HG03025 (cell line): ENCODE data around the gene ALKAL2.

Experiments
- ATAC-seq: cut with Tn5 transposase; IDR thresholded peaks from one replicate; pipeline ENCODE4 v1.9.1; 2021; ENCODE audit warnings: mild to moderate bottlenecking, moderate library complexity; ENCODE audit not compliant: unreplicated experiment, low FRiP score

Gene ALKAL2

GRCh38 chr2:274503-274902 lies 13.4 kb downstream of the ALKAL2 start:
- ATAC-seq = no peak

DNA sequence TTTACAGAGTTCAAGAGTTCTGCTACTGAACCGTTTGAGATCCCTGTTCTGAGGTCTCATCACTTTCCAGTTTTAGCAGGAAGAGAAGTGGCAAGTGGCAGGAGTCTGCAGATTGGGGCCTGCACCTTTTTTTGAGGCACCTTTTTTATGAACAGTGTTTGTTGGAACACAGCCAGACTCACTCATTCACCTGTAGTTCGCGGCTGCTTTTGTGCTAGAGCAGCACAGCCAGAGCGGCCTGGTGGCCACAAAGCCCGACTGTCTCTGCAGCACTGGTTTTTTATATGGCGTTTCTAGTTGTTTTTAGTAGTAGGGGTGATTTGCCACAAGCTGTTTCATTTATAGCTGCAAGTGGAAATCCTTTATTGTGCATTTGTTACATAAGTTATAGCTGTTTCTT lies 14.6 kb downstream of the ALKAL2 start:
- no peak for ATAC-seq

DNA sequence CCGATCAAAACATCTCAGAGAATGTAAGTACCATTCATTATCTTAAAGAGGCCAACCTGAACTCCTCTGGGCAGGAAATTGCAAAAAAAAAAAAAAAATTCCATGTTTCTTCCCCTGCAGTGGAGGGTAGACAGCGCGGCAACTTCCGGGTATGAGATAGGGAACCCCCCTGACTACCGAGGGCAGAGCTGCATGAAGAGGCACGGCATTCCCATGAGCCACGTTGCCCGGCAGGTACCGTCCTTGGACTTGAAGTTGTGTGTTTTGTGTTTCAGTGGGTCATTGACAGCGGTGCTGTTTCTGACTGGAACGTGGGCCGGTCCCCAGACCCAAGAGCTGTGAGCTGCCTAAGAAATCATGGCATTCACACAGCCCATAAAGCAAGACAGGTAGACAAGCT lies 16.0 kb downstream of the ALKAL2 start:
- ATAC-seq = no peak

DNA sequence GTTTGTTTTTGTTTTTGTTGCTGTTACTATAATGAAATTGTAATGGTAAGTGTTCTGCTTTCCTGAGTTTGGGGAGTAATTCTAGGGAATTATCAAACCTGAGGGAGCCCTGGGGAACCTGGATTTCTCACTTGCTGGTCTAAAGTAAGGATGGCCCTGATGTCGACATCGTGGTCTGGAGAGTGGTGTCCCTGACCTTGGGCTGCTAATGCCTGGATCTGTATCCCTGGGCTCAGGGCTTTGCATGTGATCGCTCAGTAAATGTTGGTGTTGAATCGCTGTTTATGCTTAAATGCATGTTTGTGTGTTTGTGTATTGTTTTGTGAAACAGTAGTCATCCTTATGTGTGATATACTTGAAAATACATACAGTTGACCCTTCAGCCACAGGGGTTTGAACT lies 17.0 kb downstream of the ALKAL2 start:
- ATAC-seq = no peak

- no peak for ATAC-seq
These were observed 18.4 kb downstream of the ALKAL2 start for GRCh38 chr2:269356-270030.

DNA sequence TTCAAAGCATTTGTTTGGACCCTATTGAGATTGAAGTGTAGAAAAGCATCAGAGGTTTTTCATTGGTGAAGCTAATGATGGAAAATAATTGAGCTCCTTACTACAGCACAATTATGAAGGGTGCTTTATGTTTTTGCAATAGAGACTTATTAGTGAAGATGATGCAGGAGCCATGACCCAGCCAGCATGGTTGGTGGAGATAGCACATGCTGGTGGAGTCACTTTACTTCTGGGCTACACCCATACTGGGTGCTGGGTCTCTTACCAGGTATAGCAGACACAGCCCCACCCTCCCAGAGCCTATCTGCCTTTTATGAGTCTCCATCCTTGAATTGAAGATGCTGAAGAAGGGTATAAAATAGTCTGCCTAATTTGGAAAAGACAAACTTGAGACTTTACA lies 19.6 kb downstream of the ALKAL2 start:
- ATAC-seq = no peak

DNA sequence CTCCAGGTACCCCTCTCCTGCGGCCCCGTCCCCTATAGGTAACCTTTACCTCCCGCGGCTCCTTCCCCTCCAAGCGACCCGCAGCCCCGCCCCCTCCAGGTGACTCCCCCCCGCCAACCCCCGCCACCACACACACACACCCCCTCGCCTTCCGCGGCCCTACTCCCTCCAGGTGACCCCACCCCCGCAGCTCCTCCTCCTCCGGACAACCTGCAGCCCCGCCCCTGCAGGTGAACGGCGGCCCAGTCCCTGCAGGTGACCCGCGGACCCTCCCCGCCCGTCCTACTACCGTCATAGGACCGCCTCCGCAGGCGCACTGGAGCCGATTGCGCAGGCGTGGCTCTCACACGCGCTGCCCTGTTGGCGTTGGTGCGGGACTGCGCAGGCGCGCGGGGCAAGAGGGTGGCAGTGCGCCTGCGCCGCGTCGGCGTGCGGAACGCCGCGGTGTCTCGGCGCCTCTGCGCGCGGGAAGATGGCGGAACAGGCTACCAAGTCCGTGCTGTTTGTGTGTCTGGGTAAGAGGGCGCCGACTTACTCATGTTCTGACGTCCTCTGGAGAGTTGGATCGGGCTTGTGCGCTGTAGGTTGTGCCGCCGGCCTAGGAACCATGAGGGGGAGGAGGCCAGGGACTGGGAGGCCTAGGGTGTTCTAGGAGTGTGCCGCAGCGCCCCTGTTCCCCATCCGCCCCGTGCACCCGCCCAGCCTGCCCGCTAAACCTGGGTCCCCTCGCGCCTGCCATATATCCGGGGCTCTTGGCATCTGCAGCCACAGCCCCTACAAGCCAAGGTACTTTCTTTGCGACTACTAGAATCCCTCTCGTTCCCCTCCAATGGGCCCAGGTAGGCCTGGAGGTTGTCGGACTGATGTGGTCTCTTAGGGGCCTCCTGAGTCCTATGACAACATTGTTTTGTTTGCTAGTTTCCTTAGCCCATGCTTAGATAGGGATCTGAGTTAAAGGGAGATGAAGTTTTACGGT lies 23.1 kb downstream of the ALKAL2 start, which contains the start of gene ACP1:
TSS of gene ACP1 (plus strand) at position 455 of the 976 bp plus-strand sequence. CDS start at position 473, 18 bp downstream.
- ATAC-seq = peak; percentile 86

- peak; percentile 24 for ATAC-seq
These were observed 24.0 kb downstream of the ALKAL2 start, which contains the start of gene SH3YL1 for GRCh38 chr2:263774-264492. TSS of gene SH3YL1 (minus strand) at chr2:264032. CDS start at chr2:263984, 48 bp downstream.

DNA sequence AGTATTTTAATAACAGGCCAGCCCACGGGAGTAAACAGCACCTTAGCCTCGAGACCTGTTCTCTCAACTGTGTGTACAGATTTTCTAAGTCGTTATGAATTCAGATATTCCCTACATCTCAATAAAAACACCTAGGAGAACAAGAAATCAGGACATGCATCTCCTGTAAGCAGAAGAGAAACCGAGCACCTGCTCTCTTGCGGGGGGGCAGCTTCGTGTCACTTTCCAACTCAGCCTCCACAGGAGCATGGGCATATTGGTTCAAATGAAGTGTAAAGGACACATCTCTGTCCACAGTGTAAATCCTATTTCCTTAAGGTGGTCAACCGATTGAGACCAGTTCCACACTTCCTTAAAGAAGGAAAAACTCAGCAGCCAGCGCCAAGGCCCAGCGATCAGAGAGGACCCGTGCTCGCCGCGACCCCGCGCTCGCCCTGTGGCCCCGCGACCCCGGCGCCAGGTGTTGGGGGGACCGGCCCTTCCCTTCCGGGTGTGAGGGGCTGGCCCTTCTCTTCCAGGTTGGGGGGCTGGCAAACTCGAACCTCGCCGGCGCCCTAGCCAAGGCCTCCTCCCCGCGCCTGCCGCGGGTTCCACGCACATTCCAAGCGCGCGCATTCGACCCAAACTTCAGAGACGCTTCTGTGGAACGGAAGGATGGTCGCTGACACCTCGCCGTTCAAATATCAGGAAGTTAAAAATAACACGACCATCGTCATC lies 24.7 kb downstream of the ALKAL2 start:
- no peak for ATAC-seq

DNA sequence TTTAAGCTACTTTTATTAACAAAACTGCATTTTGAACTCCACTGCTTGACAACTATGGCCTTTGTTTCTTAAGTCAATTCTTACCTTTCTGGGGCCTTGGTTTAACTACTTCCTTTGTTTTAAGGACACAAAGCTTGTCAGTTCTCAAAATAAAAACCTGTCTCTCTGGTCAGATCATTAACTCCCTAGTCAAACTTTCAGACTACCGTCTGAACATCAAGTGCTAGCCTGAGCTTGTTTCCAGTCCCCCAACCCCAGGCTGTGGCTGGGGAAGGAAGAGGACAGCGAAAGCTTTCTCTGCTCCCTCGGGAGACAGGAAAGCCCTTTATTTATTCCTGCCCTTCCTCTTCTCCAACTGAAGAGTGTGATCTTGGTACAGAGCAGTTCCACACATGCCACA lies 25.8 kb downstream of the ALKAL2 start:
- no peak for ATAC-seq

DNA sequence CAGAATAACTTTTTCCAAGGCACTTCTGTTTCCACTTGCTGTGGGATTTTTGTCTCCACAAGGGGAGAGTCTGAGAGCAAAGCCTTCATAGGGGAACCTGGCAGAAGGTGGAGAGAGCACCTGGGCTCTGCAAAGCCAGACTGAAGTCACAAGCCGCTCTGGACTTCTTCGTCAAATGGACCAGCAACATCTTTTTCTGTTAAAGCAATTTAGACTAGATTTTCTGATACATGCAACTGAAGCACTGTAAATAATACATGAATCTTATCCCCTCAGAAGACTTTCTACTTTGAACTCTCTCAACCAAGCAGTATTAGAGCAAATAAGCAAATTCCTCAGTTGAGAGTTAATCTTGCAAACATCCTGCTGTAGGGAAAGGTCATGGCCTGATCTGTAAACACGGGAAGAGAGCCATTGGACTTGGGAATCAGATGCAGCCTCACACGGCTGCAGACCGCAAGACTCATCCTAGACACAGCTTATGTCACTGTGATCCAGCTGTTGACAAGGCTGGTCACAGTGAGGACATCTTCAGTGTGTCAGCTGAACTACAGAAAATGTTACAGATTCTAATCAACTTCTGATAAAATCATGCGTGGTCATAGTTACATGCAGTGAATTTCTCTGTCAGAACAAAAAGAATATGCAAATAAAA lies 27.3 kb downstream of the ALKAL2 start:
- ATAC-seq = no peak

- no peak for ATAC-seq
These were observed 28.0 kb downstream of the ALKAL2 start for GRCh38 chr2:259789-260331.

- ATAC-seq = no peak
These were observed 29.0 kb downstream of the ALKAL2 start for GRCh38 chr2:258933-259332.

GRCh38 chr2:257842-258241 lies 30.0 kb downstream of the ALKAL2 start:
- no peak for ATAC-seq

DNA sequence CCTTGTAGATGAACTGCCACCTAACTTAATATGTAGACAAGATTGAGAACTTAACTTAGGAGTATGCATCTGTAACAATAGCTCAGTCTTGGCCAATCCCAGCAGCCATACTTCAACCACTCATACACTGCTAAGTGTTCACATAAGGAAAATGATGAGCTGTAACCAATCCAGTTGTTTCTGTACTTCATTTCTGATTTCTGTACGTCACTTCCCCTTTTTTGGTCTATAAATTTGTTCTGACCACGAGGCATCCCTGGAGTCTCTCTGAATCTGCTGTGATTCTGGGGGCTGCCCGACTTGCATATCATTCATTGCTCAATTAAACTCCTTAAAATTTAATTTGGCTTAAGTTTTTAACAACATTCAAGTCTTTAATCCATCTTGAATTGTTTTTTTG lies 30.5 kb downstream of the ALKAL2 start:
- ATAC-seq = no peak

DNA sequence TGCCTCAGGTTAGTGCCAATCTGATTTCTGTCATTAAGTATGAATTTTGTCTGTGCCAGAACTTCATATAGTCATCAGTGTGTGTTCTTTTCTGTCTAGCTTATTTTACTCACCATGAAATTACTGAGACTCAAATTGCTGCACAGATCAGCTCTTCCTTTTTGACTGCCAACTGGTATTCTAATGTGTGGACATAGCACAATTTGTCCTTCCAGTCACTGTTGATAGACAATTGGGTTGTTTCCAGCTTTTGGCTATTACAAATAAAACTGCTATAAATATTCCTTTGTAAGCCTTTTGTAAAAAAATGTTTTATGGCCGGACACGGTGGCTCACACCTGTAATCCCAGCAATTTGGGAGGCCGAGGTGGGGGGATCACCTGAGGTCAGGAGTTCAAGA lies 31.8 kb downstream of the ALKAL2 start:
- no peak for ATAC-seq

- ATAC-seq = no peak
These were observed 32.7 kb downstream of the ALKAL2 start for GRCh38 chr2:255195-255594.

- ATAC-seq = no peak
These were observed 33.6 kb downstream of the ALKAL2 start for GRCh38 chr2:254241-254640.

DNA sequence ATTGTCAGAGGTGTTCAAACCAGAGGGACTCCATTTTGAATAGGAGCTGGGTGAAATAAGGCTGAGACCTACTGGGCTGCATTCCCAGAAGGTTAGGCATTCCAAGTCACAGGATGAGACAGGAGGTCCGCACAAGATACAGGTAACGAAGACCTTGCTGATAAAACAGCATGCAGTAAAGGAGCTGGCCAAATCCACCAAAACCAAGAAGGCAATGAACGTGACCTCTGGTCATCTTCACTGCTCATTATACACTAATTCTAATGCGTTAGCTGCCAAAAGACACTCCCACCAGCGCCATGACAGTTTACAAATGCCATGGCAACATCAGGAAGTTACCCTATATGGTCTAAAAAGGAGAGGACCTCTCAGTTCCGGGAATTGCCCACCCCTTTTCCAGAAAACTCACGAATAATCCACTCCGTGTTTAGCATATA lies 34.7 kb downstream of the ALKAL2 start:
- ATAC-seq = no peak
